DLD1 (cell line): ENCODE data around the gene PNCK.
"Not testable (repeated sequence)": the region's sequence is repeated elsewhere in the genome, so short reads cannot be mapped to it uniquely, and the experiment has no call there.

Experiments used
- in situ Hi-C: cut with HindIII; loops from 2 replicates; pipeline ENCODE4 v1.10.0; 2017; ENCODE audit warnings: low sequenced_read_pairs

Gene PNCK

GRCh38 chrX:153699210-153699783 lies 25.7 kb upstream of the PNCK start:
- in situ Hi-C loops: not testable (repeated sequence)

- in situ Hi-C loops: no loop called here
These were observed 24.6 kb upstream of the PNCK start for GRCh38 chrX:153697924-153698865.

- in situ Hi-C loops: not testable (repeated sequence)
These were observed 23.5 kb upstream of the PNCK start for GRCh38 chrX:153696986-153697722.

DNA sequence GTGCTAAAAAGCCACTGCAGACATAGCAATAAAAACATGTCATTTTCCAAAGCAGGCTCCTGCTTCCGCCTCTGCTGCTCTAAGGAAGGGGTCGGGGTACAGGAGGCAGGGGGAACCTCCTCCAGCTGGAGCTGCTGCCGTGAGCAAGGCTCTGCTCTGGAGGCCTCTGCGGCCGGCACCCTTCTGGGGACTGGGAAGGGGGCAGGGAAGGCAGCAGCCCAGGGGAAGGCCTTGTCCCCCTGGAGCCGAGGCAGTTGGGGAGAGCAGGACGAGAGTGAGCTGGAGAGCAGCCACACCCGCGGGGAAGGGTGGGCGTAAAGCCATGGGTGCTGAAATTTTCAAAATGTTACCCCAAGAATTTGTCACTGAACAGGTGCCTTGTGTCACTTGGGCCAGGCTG lies 22.9 kb upstream of the PNCK start:
- in situ Hi-C loops: not testable (repeated sequence)

DNA sequence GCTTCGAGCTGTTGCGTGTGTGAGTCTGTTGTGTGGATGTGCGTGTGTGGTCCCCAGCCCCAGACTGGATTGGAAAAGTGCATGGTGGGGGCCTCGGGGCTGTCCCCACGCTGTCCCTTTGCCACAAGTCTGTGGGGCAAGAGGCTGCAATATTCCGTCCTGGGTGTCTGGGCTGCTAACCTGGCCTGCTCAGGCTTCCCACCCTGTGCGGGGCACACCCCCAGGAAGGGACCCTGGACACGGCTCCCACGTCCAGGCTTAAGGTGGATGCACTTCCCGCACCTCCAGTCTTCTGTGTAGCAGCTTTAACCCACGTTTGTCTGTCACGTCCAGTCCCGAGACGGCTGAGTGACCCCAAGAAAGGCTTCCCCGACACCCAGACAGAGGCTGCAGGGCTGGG lies 22.5 kb upstream of the PNCK start:
- in situ Hi-C loops: no loop called here

- in situ Hi-C loops: no loop called here
These were observed 21.2 kb upstream of the PNCK start for GRCh38 chrX:153694687-153695270.

DNA sequence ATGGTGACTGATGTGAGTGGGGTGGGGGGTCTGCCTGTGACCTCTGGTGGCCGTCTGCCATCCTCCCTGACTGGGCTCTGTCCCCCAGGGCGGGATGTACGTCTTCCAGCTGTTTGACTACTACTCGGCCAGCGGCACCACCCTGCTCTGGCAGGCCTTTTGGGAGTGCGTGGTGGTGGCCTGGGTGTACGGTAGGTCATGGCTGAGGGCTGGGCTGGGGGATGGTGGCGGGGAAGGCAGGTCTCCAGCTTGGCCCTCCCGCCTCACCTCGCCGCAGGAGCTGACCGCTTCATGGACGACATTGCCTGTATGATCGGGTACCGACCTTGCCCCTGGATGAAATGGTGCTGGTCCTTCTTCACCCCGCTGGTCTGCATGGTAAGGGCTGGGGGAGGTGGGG lies 20.6 kb upstream of the PNCK start:
- in situ Hi-C loops: not testable (repeated sequence)

DNA sequence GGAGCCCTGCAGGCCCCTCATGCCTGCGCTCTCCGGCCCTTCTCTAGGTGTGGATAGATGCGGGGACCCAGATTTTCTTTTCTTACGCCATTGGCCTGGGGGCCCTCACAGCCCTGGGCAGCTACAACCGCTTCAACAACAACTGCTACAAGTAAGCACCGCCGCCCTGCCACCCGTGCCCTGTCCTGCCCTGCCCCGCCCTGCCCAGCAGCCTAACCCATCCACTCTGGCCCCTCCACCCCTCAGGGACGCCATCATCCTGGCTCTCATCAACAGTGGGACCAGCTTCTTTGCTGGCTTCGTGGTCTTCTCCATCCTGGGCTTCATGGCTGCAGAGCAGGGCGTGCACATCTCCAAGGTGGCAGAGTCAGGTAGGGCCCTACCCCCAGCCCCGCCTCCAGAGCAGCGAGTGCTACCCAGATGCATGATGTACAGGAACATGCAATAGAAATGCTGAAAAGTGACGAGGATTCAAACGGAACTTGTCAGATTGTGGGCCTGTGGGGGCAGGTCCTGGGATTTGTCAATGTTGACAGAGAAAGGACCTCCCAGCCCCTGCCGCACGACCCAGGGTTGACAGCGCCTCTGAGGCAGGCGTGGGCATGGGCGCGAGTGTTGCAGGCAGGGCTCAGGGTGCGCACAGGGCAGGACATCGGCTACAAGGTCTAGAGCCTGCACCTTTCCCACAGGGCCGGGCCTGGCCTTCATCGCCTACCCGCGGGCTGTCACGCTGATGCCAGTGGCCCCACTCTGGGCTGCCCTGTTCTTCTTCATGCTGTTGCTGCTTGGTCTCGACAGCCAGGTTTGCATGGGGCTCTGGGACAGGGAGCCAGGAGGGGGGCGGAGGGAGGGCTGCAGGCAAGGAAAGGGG lies 19.8 kb upstream of the PNCK start:
- in situ Hi-C loops: no loop called here

- in situ Hi-C loops: no loop called here
These were observed 19.1 kb upstream of the PNCK start for GRCh38 chrX:153692611-153693156.

DNA sequence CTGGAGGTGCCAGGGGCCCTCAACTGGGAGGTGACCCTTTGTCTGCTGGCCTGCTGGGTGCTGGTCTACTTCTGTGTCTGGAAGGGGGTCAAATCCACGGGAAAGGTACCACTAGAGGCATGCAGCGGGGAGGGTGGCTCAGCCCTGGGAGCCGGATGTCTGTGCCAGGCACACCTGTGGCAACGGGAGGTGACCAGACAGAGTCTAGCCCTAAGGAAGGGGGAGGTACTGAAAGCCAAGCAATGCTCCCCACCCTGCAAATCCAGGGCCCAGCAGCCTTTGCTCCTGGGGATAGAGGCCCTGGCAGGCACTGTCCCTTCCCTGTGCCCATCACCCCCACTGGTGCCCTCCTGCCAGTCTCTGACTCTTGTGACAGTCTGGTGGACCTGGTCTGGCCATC lies 18.4 kb upstream of the PNCK start:
- in situ Hi-C loops: no loop called here

DNA sequence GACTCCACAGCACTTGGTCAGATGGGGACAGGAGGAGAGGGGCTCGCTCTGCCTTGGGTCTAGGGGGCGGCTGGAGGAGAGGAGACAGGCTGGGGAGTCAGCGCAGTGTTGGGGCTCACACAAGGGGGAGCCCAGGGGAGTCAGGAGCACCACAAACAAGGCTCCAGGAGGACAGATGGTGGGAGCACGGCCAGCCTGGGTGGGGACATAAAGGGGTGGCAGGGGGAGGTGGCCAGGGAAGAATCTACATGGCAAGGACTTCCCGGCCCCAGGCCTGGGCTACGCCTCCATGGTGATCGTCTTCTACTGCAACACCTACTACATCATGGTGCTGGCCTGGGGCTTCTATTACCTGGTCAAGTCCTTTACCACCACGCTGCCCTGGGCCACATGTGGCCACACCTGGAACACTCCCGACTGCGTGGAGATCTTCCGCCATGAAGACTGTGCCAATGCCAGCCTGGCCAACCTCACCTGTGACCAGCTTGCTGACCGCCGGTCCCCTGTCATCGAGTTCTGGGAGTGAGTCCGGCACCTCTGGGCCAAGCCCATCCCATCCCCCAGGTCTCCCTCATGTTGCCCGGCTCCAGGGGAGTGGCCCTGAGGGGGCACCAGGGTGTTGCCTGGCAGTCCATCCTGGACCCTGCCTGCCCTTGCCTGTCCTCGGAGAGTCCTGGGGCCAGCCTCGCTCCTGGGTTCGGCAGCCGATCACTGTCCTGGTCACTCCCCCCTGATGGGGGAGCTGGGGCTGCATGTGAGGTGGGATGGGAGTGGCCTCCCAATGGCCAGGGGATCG lies 17.6 kb upstream of the PNCK start:
- in situ Hi-C loops: not testable (repeated sequence)

DNA sequence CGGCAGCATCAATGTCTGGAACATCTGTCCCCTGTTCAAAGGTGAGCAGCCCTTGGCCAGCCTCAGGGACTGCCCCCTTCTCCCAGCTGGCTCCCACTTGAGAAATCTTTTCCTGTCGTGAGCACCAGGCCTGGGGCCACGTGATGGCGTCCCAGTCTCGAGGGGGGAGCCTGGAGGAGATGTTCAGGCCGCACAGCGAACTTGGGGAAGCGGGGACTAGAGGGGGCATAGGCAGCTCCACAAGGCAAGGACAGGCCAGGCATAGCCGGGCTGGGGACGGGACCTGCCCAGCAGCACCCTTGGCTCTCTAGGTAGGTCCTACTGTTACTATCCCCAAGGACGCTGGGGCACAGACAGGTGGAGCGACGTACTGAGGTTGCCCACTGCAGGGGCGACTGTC lies 16.9 kb upstream of the PNCK start:
- in situ Hi-C loops: no loop called here

- in situ Hi-C loops: no loop called here
These were observed 16.2 kb upstream of the PNCK start for GRCh38 chrX:153689654-153690465.

DNA sequence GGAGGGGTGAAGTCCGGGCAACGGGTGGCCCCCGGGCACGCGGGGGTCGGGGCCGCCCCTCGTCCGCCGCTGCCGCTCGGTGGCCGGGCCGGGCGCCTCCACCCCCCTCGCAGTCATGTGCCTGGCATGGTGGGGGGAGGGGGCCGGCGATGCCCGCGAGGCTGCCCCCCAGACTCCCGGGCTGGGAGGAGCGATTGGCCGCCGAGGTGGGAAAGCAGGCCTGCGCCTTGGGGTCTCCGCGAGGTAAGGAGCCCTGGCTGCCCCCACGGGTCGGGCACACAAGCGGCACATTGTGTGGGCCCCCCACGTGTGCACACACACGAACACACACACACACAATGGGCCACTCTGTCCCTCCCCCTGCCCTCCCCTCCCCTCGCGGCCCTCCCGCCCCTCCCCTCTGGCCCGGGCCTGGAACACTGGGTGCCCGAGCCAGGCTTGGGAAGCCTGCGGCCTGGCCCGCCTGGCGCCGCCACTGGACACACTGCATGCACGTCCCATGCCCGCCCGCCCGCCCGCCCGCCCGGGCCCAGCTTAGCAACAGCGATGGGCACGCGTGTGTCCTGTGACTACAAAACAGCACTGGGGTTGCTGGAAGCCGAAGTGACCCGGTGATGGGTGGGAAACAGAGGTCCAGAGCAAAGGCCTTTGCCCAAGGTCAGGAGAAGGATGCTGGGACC lies 15.4 kb upstream of the PNCK start:
- in situ Hi-C loops: no loop called here

DNA sequence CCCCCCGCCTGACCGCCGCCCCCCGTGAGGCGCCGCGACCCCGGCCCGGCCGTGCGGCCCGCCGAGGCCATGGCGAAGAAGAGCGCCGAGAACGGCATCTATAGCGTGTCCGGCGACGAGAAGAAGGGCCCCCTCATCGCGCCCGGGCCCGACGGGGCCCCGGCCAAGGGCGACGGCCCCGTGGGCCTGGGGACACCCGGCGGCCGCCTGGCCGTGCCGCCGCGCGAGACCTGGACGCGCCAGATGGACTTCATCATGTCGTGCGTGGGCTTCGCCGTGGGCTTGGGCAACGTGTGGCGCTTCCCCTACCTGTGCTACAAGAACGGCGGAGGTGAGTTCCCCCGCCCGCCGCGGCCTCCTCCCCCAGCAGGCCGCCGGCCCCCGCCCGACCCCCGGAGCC lies 14.9 kb upstream of the PNCK start:
- in situ Hi-C loops: no loop called here

DNA sequence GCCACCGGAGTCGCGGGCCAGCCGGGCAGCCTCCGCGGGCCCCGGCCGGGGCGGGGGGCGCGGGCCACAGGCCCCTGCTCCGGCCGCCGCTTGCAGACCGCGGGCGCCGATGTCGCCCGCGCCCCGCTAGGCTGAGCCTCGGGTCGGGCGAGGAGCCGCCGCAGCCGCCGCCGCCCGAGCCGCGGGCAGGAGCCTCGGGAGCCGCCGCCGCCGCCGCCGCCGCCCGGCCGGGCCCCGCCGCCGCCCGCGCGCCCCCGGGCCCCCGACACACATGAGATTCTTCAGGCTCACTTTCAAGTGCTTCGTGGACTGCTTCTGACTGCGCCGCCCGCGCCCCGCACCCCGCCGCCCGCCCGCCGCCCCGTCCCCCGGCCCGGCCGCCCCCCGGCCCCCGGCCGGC lies 14.5 kb upstream of the PNCK start:
- in situ Hi-C loops: no loop called here

DNA sequence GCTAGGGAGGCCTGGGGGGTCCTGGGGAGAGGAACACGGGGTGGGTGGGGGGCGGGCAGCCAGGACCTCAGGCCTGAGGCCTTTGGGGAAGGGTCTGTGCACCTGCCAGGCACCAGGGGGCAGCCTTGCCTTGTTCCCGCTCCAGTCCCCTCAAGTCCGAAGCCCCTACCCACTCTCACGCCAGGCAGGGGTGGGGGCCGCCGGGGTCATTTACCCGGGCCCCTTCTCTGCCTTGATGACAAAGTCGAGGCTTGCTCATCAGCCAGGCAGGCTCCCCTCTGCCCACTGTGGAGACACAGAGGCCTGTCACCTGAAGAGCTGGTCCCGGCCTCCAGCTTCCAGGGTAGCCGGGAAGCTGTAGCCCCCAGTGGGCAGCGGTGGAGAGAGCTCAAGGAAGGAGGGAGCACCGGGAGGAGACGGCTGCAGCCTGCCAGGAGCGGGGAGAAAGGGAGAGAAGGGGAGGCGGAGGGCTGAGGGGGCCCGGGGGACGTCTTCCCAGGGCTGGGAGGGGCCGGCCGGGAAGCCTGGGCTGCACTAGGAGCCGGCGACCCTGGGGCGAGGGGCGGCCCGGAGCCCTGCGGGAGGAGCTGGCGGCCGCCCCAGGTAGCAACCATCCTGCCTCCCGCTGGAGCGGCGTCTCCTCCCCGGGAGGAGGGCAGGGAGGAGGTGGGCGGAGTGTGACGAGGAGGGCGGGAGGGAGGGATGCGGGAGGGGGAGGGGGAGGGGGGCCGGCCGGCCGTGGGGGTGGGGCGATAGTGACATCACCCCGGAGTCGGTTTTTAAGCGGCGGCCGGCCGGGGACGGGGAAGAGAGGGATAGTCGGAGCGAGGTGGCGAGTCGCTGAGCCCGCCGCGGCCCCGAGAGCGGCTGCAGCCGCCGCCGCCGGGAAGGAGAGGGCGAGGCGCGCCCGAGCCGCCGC lies 13.8 kb upstream of the PNCK start, which contains the start of gene SLC6A8:
Gene SLC6A8, plus strand, starts transcription at position 806 of the 919 bp plus-strand sequence. CDS start 649 bp downstream, outside the sequence.
- in situ Hi-C loops: no loop called here
